IMR-90 (cell line): ENCODE data around the gene RCBTB2. TPM values are rescaled to one million over a fixed set of nuclear protein-coding genes. Genes with fewer than 3 reads are reported as not detected.

Experiments
- ATAC-seq: fragments of 200-7000 bp; cut with Tn5 transposase; 2 replicates; pipeline ENCODE4 v1.9.1; 2020; ENCODE audit warnings: low read depth, mild to moderate bottlenecking, moderate library complexity
- BruUV-seq: library from RNA; stranded (reverse); fragments of 400-500 nt; replicated peaks from 2 replicates; lab custom pipeline; 2021; lab: Mats Ljungman, UMichigan
- CTCF ChIA-PET: fragments of 300-600 bp; formaldehyde crosslinking; extraction: SDS; loops from one replicate; lab custom pipeline; 2021; ENCODE audit warnings: antibody characterized with exemption; lab: Yijun Ruan, JAX
- POLR2A ChIA-PET: fragments of 300-600 bp; sonication (Branson Sonifier 250); formaldehyde crosslinking; loops from one replicate; lab custom pipeline; 2022; ENCODE audit warnings: antibody characterized with exemption; ENCODE audit not compliant: unreplicated experiment; lab: Charles Lee
- DNase-seq: peaks from one replicate; pipeline ENCODE4 v3.0.0; 2013
- H2AFZ ChIP-seq: replicated peaks from 2 replicates; pipeline ENCODE3; 2013; ENCODE audit warnings: low read length, mild to moderate bottlenecking; ENCODE audit not compliant: poor library complexity
- H2AK5ac ChIP-seq: 2 replicates; pipeline ENCODE4 v1.6.1; 2013; ENCODE audit warnings: low read depth, low read length, inconsistent platforms
- H2AK9ac ChIP-seq: replicated peaks from 2 replicates; pipeline ENCODE3; 2013; ENCODE audit warnings: mild to moderate bottlenecking, low read depth, low read length, moderate library complexity; ENCODE audit not compliant: poor library complexity
- H2BK120ac ChIP-seq: 2 replicates; pipeline ENCODE4 v1.6.1; 2013; ENCODE audit warnings: low read depth, low read length, inconsistent platforms
- H2BK15ac ChIP-seq: 3 replicates; pipeline ENCODE4 v1.6.1; 2013; ENCODE audit warnings: low read depth, low read length, inconsistent platforms
- H2BK20ac ChIP-seq: 2 replicates; pipeline ENCODE4 v1.6.1; 2013; ENCODE audit warnings: low read depth, mild to moderate bottlenecking, inconsistent platforms, low read length, moderate library complexity
- H2BK5ac ChIP-seq: 2 replicates; pipeline ENCODE4 v1.6.1; 2013; ENCODE audit warnings: mild to moderate bottlenecking, low read depth, low read length, inconsistent platforms; ENCODE audit not compliant: poor library complexity, severe bottlenecking
- H3K14ac ChIP-seq: replicated peaks from 2 replicates; pipeline ENCODE4 v1.6.1; 2013; ENCODE audit warnings: low read depth, low read length, inconsistent platforms
- H3K18ac ChIP-seq: 2 replicates; pipeline ENCODE4 v1.6.1; 2013; ENCODE audit warnings: low read depth, low read length, control low read depth
- H3K23ac ChIP-seq: 2 replicates; pipeline ENCODE4 v1.6.1; 2013; ENCODE audit warnings: low read depth, low read length, inconsistent platforms
- H3K27ac ChIP-seq: 2 replicates; pipeline ENCODE4 v1.5.1; 2013; ENCODE audit warnings: mild to moderate bottlenecking, control low read depth, low read length; ENCODE audit not compliant: insufficient read depth
- H3K27me3 ChIP-seq: 2 replicates; pipeline ENCODE4 v1.6.1; 2013; ENCODE audit warnings: low read length; ENCODE audit not compliant: control insufficient read depth, insufficient read depth
- H3K36me3 ChIP-seq: 2 replicates; pipeline ENCODE4 v1.6.1; 2013; ENCODE audit warnings: low read length, mixed read lengths; ENCODE audit not compliant: control insufficient read depth, insufficient read depth
- H3K4ac ChIP-seq: 2 replicates; pipeline ENCODE4 v1.6.1; 2013; ENCODE audit warnings: low read depth, low read length, inconsistent platforms
- H3K4me1 ChIP-seq: 2 replicates; pipeline ENCODE4 v1.6.1; 2013; ENCODE audit warnings: low read length, mixed read lengths; ENCODE audit not compliant: control insufficient read depth, insufficient read depth
- H3K4me2 ChIP-seq: 2 replicates; pipeline ENCODE4 v1.6.1; 2013; ENCODE audit warnings: low read depth, mild to moderate bottlenecking, control low read depth, low read length, moderate library complexity
- H3K4me3 ChIP-seq: 2 replicates; pipeline ENCODE4 v1.5.1; 2013; ENCODE audit warnings: low read depth, mild to moderate bottlenecking, control low read depth, low read length, moderate library complexity; ENCODE audit not compliant: insufficient read depth
- H3K56ac ChIP-seq: 2 replicates; pipeline ENCODE4 v1.6.1; 2013; ENCODE audit warnings: low read length, inconsistent platforms; ENCODE audit not compliant: insufficient read depth; ENCODE audit errors: extremely low read depth
- H3K79me1 ChIP-seq, 2 experiments: 2 replicates each; pipeline ENCODE4 v1.6.1; 2013; ENCODE audit warnings: low read length in 2 of 2, inconsistent platforms in 1 of 2, low read depth in 1 of 2
- H3K9ac ChIP-seq: 2 replicates; pipeline ENCODE4 v1.6.1; 2013; ENCODE audit warnings: low read depth, low read length, control low read depth
- H3K9me1 ChIP-seq: 2 replicates; pipeline ENCODE4 v1.6.1; 2013; ENCODE audit warnings: low read length, inconsistent platforms; ENCODE audit not compliant: insufficient read depth
- H3K9me3 ChIP-seq: 2 replicates; pipeline ENCODE4 v1.6.1; 2013; ENCODE audit warnings: low read length; ENCODE audit not compliant: control insufficient read depth, insufficient read depth
- H4K20me1 ChIP-seq: 2 replicates; pipeline ENCODE4 v1.6.1; 2013; ENCODE audit warnings: low read length, inconsistent platforms; ENCODE audit not compliant: insufficient read depth
- H4K5ac ChIP-seq: 2 replicates; pipeline ENCODE4 v1.6.1; 2013; ENCODE audit warnings: mild to moderate bottlenecking, low read depth, low read length, control low read depth
- H4K8ac ChIP-seq, 2 experiments: 2 replicates each; pipeline ENCODE4 v1.6.1; 2013; ENCODE audit warnings: low read depth in 2 of 2, low read length in 2 of 2, control low read depth in 1 of 2, inconsistent platforms in 1 of 2
- H4K91ac ChIP-seq: 2 replicates; pipeline ENCODE4 v1.6.1; 2013; ENCODE audit warnings: low read depth, low read length, inconsistent platforms; ENCODE audit not compliant: insufficient read depth
- CEBPB ChIP-seq: IDR thresholded peaks from 2 replicates; pipeline ENCODE4 v1.6.1; 2012; ENCODE audit warnings: low read depth, low read length, improper control_type of control experiment
- MAZ ChIP-seq: IDR thresholded peaks from 2 replicates; pipeline ENCODE4 v1.6.1; 2012; ENCODE audit warnings: low read depth, mild to moderate bottlenecking, low read length, improper control_type of control experiment, moderate library complexity, borderline replicate concordance
- NFE2L2 ChIP-seq: fragments of 150-350 bp; IDR thresholded peaks from 2 replicates; pipeline ENCODE4 v1.6.1; 2016; ENCODE audit warnings: low read depth, mild to moderate bottlenecking, low read length
- POLR2A ChIP-seq: IDR thresholded peaks from 2 replicates; pipeline ENCODE4 v1.6.1; 2012; ENCODE audit warnings: mild to moderate bottlenecking, low read depth, low read length
- RAD21 ChIP-seq: IDR thresholded peaks from 2 replicates; pipeline ENCODE4 v1.6.1; 2012; ENCODE audit warnings: low read length, improper control_type of control experiment
- RCOR1 ChIP-seq: IDR thresholded peaks from 2 replicates; pipeline ENCODE4 v1.6.1; 2012; ENCODE audit warnings: mild to moderate bottlenecking, low read length, improper control_type of control experiment; ENCODE audit not compliant: insufficient replicate concordance
- RFX5 ChIP-seq: IDR thresholded peaks from 2 replicates; pipeline ENCODE4 v1.8.0; 2012; ENCODE audit warnings: low read depth, mild to moderate bottlenecking, low read length, moderate library complexity
- SMC3 ChIP-seq: fragments of 150-350 bp; IDR thresholded peaks from 2 replicates; pipeline ENCODE4 v1.6.1; 2016; ENCODE audit warnings: low read depth, mild to moderate bottlenecking, antibody characterized with exemption, low read length, moderate library complexity
- WGBS, 2 experiments: methylation state at CpG; one replicate each; pipeline versions ENCODE4 v1.1.5 to v1.1.7; 2013; ENCODE audit warnings: missing lambda C conversion rate in 2 of 2; ENCODE audit not compliant: insufficient read length in 1 of 2; ENCODE audit errors: extremely low coverage in 2 of 2; 5-methylcytosine and 5-hydroxymethylcytosine counted together
- dilution Hi-C: fragments of 300-500 bp; cut with HindIII; formaldehyde crosslinking; loops from one replicate; pipeline ENCODE4 v1.14.3; 2018; ENCODE audit warnings: low sequenced_read_pairs; ENCODE audit not compliant: unreplicated experiment
- in situ Hi-C: fragments of 300-500 bp; cut with MboI; formaldehyde crosslinking; loops from 3 replicates; pipeline ENCODE4 v1.14.3; 2019; ENCODE audit warnings: low sequenced_read_pairs, inconsistent platforms, mixed read lengths
- intact Hi-C: fragments of 100-400 bp; cut with micrococcal nuclease; formaldehyde crosslinking; loops from 2 replicates; pipeline ENCODE4 v1.10.0; 2022
- polyA plus RNA-seq, 3 experiments: library from polyadenylated mRNA; depleted of rRNA; stranded (reverse); fragments of >200 nt; gene quantifications; 2 replicates each; pipeline ENCODE4 v1.2.3, GENCODE V29; 2012; ENCODE audit warnings: low replicate concordance in 1 of 3
- total RNA-seq: library from RNA; depleted of rRNA; stranded (reverse); fragments of >200 nt; gene quantifications from 2 replicates; pipeline ENCODE4 v1.2.3, GENCODE V29; 2012
- TF ChIP-seq, protein P1 (sequence below): fragments of 150-350 bp; IDR thresholded peaks from 2 replicates; pipeline ENCODE4 v1.6.1; 2016; ENCODE audit warnings: low read depth, mild to moderate bottlenecking, low read length, moderate library complexity, borderline replicate concordance
- TF ChIP-seq, protein P2 (sequence below): fragments of 150-350 bp; IDR thresholded peaks from 2 replicates; pipeline ENCODE4 v1.6.1; 2017; ENCODE audit warnings: mild to moderate bottlenecking, antibody characterized with exemption, low read length, low read depth
- TF ChIP-seq, protein P3 (sequence below): conservative IDR thresholded peaks from 2 replicates; pipeline ENCODE4 v1.5.1; 2012; ENCODE audit warnings: mild to moderate bottlenecking, low read depth, low read length, improper control_type of control experiment

Gene RCBTB2
- total and polyA plus RNA-seq, 2 of the 4 experiments (the other 2 are of a cell fraction): 4.0 to 5.2 TPM

DNA sequence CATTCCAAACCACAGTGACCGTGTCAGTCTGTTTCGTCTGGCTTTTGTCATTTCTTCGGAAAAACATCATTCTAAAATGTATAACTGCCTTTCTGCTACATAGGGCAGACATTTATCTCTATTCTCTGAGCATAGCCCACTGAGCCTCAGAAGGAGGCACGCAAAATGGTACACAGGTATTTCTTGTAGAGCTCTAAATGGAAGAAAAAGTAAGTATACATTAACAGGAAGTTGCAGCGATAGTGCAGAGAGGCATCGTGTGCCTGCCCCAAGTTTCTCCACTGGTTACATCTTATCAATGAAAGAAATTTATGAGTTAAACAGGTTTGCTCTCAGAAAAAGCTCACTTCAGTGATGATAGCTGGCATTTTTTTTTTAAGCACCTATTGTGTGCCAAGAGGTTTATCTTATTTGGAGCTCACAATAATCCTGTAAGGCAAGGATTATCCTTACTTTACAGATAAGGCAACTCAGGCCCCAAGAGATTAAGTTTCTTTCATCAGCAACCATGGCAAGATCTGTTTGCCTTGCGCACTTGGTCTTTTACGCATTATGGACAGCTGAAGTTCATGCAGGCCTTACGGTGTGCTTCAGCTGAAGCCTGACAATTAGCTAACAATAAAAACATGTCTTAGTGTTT lies 1.2 kb upstream of the RCBTB2 start:
- no peak overlapping the region for H4K91ac ChIP-seq
- peaks cover 8 to 13% of the 10 kb centered on the region in 2 experiments for H3K79me1 ChIP-seq
- peaks cover 2% of the 10 kb centered on the region; the same call in 1 of the 2 replicates for H3K9me1 ChIP-seq
- no peak overlapping the region for H3K4me3 ChIP-seq
- H3K36me3 ChIP-seq: no peaks in the 10 kb centered on the region
- ATAC-seq (no peak), DNase-seq (no peak)
- no TSS peak for BruUV-seq
- in situ Hi-C loops (no loop called here), intact Hi-C loops (loop anchor here (5.0 kb wide), 1 partner anchor 127 kb away; no protein-coding TSS in a partner anchor), dilution Hi-C loops (no loop called here)
- no peaks in the 10 kb centered on the region for H4K20me1 ChIP-seq
- H4K8ac ChIP-seq: peak overlapping the region; percentile 95 to 98; a peak in 3 of 4 replicates
- H2BK120ac ChIP-seq: no peak overlapping the region
- no peak overlapping the region for H3K27ac ChIP-seq
- no peak overlapping the region for H3K14ac ChIP-seq
- no peak overlapping the region for H2AFZ ChIP-seq
- no peaks in the 10 kb centered on the region for H3K27me3 ChIP-seq
- H2BK15ac ChIP-seq: no peak overlapping the region
- TF ChIP-seq RAD21 (no peak), RCOR1 (no peak), MAZ (no peak), POLR2A (no peak), RFX5 (no peak), SMC3 (no peak), NFE2L2 (no peak), CEBPB (no peak)
- TF ChIP-seq, protein P1, sequence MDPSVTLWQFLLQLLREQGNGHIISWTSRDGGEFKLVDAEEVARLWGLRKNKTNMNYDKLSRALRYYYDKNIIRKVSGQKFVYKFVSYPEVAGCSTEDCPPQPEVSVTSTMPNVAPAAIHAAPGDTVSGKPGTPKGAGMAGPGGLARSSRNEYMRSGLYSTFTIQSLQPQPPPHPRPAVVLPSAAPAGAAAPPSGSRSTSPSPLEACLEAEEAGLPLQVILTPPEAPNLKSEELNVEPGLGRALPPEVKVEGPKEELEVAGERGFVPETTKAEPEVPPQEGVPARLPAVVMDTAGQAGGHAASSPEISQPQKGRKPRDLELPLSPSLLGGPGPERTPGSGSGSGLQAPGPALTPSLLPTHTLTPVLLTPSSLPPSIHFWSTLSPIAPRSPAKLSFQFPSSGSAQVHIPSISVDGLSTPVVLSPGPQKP: no peak
- TF ChIP-seq, protein P2, sequence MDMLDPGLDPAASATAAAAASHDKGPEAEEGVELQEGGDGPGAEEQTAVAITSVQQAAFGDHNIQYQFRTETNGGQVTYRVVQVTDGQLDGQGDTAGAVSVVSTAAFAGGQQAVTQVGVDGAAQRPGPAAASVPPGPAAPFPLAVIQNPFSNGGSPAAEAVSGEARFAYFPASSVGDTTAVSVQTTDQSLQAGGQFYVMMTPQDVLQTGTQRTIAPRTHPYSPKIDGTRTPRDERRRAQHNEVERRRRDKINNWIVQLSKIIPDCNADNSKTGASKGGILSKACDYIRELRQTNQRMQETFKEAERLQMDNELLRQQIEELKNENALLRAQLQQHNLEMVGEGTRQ: no peak
- TF ChIP-seq, protein P3, sequence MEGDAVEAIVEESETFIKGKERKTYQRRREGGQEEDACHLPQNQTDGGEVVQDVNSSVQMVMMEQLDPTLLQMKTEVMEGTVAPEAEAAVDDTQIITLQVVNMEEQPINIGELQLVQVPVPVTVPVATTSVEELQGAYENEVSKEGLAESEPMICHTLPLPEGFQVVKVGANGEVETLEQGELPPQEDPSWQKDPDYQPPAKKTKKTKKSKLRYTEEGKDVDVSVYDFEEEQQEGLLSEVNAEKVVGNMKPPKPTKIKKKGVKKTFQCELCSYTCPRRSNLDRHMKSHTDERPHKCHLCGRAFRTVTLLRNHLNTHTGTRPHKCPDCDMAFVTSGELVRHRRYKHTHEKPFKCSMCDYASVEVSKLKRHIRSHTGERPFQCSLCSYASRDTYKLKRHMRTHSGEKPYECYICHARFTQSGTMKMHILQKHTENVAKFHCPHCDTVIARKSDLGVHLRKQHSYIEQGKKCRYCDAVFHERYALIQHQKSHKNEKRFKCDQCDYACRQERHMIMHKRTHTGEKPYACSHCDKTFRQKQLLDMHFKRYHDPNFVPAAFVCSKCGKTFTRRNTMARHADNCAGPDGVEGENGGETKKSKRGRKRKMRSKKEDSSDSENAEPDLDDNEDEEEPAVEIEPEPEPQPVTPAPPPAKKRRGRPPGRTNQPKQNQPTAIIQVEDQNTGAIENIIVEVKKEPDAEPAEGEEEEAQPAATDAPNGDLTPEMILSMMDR: no peak
- no peak overlapping the region for H3K9ac ChIP-seq
- H3K4me1 ChIP-seq: peaks cover 5% of the 10 kb centered on the region
- H2BK5ac ChIP-seq: no peak overlapping the region
- no CpG with 5 or more reads among the region's 9 CpGs for WGBS, 2 experiments
- H2AK5ac ChIP-seq: no peak overlapping the region
- H3K4me2 ChIP-seq: no peak overlapping the region
- no peak overlapping the region for H3K56ac ChIP-seq
- H4K5ac ChIP-seq: no peak overlapping the region
- no peak overlapping the region for H2BK20ac ChIP-seq
- POLR2A ChIA-PET: no interaction called here
- CTCF ChIA-PET: no interaction called here
- H3K18ac ChIP-seq: no peak overlapping the region
- H2AK9ac ChIP-seq: no peak overlapping the region
- no peaks in the 10 kb centered on the region for H3K9me3 ChIP-seq
- H3K23ac ChIP-seq: no peak overlapping the region
- H3K4ac ChIP-seq: no peak overlapping the region
